GM21528 (cell line): ENCODE results near the gene ZNF302.

Experiments used
- ATAC-seq: cut with Tn5 transposase; IDR thresholded peaks from one replicate; pipeline ENCODE4 v1.9.1; 2021; ENCODE audit warnings: mild to moderate bottlenecking, moderate library complexity; ENCODE audit not compliant: unreplicated experiment, low FRiP score

ZNF302 gene

GRCh38 chr19:34731019-34731829, 53.7 kb downstream of the ZNF302 start:
- ATAC-seq = no peak

- ATAC-seq = no peak
Observed at GRCh38 chr19:34731964-34732363, 54.5 kb downstream of the ZNF302 start.

- ATAC-seq = no peak
Observed at GRCh38 chr19:34732612-34733211, 55.2 kb downstream of the ZNF302 start.

GRCh38 chr19:34733266-34733745, 55.8 kb downstream of the ZNF302 start:
- ATAC-seq = peak; percentile 27

- peak; percentile 75 for ATAC-seq
Observed at GRCh38 chr19:34733746-34734536, 56.5 kb downstream of the ZNF302 start, which contains the start of gene ZNF181. Gene ZNF181, plus strand, starts transcription at chr19:34734243. Its CDS starts 795 bp downstream, at chr19:34735038.

GRCh38 chr19:34734537-34735103, 57.1 kb downstream of the ZNF302 start:
- peak; percentile 45 for ATAC-seq
